Measurements from ENCODE around the gene PSMG3. TPM values are rescaled to one million over a fixed set of nuclear protein-coding genes. Genes with fewer than 3 reads are reported as not detected.

PSMG3 gene
- total and polyA plus RNA-seq, 3 donors from 2014 or later: 23.7 to 44.5 (median 39.1) TPM

GRCh38 chr7:1567896-1568510, 1.8 kb downstream of the PSMG3 start:
- intact Hi-C loops (cut with DNase I; ENCODE audit: low total_unique reads): no loop called here
- no peak for DNase-seq
- 93 to 94% methylated on average over 12 to 17 of the region's 17 CpGs for WGBS, 2 donors
- no peak overlapping the region for H3K4me3 ChIP-seq
- H3K27ac ChIP-seq: no peak overlapping the region
- H3K36me3 ChIP-seq (ENCODE audit: low read depth, missing control alignments): no peaks in the 10 kb centered on the region
- no peaks in the 10 kb centered on the region for H3K27me3 ChIP-seq
- peaks cover 22% of the 10 kb centered on the region for H3K4me1 ChIP-seq
- TF ChIP-seq POLR2A (IDR thresholded peaks at IDR 0.05): no peak
- TF ChIP-seq, protein P1, sequence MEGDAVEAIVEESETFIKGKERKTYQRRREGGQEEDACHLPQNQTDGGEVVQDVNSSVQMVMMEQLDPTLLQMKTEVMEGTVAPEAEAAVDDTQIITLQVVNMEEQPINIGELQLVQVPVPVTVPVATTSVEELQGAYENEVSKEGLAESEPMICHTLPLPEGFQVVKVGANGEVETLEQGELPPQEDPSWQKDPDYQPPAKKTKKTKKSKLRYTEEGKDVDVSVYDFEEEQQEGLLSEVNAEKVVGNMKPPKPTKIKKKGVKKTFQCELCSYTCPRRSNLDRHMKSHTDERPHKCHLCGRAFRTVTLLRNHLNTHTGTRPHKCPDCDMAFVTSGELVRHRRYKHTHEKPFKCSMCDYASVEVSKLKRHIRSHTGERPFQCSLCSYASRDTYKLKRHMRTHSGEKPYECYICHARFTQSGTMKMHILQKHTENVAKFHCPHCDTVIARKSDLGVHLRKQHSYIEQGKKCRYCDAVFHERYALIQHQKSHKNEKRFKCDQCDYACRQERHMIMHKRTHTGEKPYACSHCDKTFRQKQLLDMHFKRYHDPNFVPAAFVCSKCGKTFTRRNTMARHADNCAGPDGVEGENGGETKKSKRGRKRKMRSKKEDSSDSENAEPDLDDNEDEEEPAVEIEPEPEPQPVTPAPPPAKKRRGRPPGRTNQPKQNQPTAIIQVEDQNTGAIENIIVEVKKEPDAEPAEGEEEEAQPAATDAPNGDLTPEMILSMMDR (IDR thresholded peaks at IDR 0.05): no peak
- no peaks in the 10 kb centered on the region for H3K9me3 ChIP-seq

DNA sequence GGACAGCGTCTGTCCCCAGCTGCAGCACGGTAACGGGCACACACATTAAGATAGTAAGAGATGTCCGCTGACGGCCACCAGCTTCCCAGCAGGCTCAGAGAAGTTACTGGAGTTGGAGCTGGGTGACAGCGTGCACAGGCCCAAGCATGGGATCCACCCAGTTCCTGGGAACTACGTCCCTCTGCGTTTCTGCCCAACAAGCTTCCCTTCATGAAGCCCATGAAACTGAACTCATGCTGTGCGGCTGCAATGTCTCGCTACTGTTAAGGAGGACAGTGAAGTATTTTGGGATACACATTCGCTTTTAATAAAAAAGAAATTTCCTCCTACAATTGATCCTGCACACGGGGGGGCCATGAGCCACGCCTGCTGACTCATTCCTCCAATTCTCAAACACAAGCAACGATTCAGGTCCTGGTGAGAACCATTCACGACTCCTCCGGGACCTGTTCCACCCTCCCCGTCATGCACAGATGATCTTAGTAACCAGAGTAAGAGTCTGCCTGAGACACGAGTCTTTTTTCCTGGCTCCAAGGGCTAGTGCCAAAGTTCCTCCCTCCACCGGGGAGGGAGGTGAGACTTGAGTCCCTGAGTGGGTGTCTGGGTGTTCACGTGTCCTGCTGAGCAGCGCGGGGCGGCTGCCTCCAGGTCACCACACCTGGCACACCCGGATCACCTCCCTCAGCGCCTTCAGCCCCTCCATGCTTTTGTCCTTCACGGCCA, 2.6 kb downstream of the PSMG3 start:
- H3K27me3 ChIP-seq: no peaks in the 10 kb centered on the region
- no peak for DNase-seq
- intact Hi-C loops (cut with DNase I; ENCODE audit: low total_unique reads): no loop called here
- no peak overlapping the region for H3K27ac ChIP-seq
- H3K36me3 ChIP-seq (ENCODE audit: low read depth, missing control alignments): no peaks in the 10 kb centered on the region
- 85 to 88% methylated on average over 26 of the region's 26 CpGs for WGBS, 2 donors
- no peaks in the 10 kb centered on the region for H3K9me3 ChIP-seq
- no peak overlapping the region for H3K4me3 ChIP-seq
- TF ChIP-seq, protein P1 (IDR thresholded peaks at IDR 0.05): no peak
- TF ChIP-seq POLR2A (IDR thresholded peaks at IDR 0.05): no peak
- peaks cover 22% of the 10 kb centered on the region for H3K4me1 ChIP-seq

DNA sequence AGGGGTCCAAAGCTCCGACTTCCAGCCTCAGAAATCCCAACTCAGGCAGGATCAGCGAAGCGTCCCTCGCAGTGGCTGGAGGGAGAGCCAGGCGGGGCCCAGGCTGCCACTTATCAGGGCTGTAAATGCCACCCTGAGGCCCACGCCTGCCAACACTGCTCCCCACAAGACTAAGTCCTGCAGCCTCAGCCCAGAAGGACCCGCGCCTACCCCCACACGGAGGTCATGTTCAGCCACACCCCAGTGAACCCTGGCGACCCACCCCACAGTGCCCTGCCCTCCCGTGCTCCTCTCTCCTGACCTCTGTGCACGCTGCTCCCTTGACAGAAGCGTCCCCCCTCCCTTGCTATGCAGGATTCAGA, 3.2 kb downstream of the PSMG3 start:
- intact Hi-C loops (cut with DNase I; ENCODE audit: low total_unique reads): no loop called here
- H3K27me3 ChIP-seq: no peaks in the 10 kb centered on the region
- peaks cover 18% of the 10 kb centered on the region for H3K4me1 ChIP-seq
- no peak overlapping the region for H3K27ac ChIP-seq
- no peak for DNase-seq
- H3K9me3 ChIP-seq: no peaks in the 10 kb centered on the region
- WGBS, 2 donors: 83 to 87% methylated on average over 9 to 13 of the region's 13 CpGs
- H3K36me3 ChIP-seq (ENCODE audit: low read depth, missing control alignments): no peaks in the 10 kb centered on the region
- no peak overlapping the region for H3K4me3 ChIP-seq
- TF ChIP-seq, protein P1 (IDR thresholded peaks at IDR 0.05): no peak
- no peak for TF ChIP-seq POLR2A (IDR thresholded peaks at IDR 0.05)

GRCh38 chr7:1564603-1565022, 5.2 kb downstream of the PSMG3 start:
- H3K36me3 ChIP-seq (ENCODE audit: low read depth, missing control alignments): no peaks in the 10 kb centered on the region
- H3K27ac ChIP-seq: no peak overlapping the region
- TF ChIP-seq POLR2A (IDR thresholded peaks at IDR 0.05): no peak
- TF ChIP-seq, protein P1 (IDR thresholded peaks at IDR 0.05): no peak
- H3K4me3 ChIP-seq: no peak overlapping the region
- H3K9me3 ChIP-seq: no peaks in the 10 kb centered on the region
- no peaks in the 10 kb centered on the region for H3K27me3 ChIP-seq
- no peak for DNase-seq
- intact Hi-C loops (cut with DNase I; ENCODE audit: low total_unique reads): no loop called here
- WGBS, 2 donors: 78 to 82% methylated on average over 21 to 23 of the region's 23 CpGs
- H3K4me1 ChIP-seq: peaks cover 8% of the 10 kb centered on the region

All from testis (tissue), 3 donors.